ENCODE measurements around the gene GEN1.

The GEN1 gene, protein sequence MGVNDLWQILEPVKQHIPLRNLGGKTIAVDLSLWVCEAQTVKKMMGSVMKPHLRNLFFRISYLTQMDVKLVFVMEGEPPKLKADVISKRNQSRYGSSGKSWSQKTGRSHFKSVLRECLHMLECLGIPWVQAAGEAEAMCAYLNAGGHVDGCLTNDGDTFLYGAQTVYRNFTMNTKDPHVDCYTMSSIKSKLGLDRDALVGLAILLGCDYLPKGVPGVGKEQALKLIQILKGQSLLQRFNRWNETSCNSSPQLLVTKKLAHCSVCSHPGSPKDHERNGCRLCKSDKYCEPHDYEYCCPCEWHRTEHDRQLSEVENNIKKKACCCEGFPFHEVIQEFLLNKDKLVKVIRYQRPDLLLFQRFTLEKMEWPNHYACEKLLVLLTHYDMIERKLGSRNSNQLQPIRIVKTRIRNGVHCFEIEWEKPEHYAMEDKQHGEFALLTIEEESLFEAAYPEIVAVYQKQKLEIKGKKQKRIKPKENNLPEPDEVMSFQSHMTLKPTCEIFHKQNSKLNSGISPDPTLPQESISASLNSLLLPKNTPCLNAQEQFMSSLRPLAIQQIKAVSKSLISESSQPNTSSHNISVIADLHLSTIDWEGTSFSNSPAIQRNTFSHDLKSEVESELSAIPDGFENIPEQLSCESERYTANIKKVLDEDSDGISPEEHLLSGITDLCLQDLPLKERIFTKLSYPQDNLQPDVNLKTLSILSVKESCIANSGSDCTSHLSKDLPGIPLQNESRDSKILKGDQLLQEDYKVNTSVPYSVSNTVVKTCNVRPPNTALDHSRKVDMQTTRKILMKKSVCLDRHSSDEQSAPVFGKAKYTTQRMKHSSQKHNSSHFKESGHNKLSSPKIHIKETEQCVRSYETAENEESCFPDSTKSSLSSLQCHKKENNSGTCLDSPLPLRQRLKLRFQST

DNA sequence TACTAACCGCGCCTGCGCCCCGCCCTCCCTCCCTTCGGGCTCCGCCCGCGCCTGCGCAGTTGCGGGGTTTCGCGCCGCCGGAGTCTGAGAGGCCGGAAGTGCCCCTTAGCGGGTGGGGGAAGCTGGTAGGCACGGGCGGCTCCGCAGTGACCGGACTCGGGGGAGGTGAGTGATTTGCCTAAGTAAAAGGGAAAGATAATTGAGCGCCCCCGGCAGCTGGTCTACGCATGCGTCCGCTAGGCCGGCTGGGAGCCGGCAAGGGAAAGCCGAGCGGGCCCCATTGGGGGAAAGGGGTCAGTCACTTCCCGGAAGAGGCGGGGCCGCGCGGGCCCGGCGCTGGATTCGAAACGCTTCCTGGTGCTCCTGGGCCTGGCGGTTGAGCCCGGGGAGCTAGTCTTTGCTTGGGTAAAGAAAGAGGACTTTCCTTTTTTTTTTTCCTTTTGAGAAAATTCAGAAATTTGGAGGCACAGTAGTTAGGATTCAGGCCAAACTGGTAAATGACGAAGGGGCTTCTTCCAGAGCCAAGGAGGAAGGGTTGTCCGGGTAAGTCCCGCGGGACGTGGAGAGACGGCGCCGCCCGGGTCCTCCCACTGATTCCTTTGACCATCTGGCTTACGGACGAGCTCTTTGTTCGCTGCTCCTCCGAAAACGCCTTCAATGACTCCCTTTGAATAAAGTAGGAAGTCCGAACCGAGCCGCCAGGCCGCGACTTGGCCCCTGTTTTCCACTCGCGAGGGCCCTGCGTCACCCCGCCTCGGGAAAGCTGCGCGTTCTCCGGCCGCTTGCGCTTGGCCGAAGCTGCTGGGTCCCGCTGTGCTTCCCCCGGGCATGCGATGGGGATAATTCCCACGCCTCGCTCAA lies at the start of gene GEN1, which contains the start of gene SMC6:
TSS of gene GEN1 (plus strand) at position 336 of the 861 bp plus-strand sequence. CDS start 5,806 bp downstream, outside the sequence.
TSS of gene SMC6 (minus strand) at position 8 of the 861 bp plus-strand sequence. CDS start 7,864 bp downstream, outside the sequence.
- peak; percentile 86 for DNase-seq (ENCODE audit: low spot score)

DNA sequence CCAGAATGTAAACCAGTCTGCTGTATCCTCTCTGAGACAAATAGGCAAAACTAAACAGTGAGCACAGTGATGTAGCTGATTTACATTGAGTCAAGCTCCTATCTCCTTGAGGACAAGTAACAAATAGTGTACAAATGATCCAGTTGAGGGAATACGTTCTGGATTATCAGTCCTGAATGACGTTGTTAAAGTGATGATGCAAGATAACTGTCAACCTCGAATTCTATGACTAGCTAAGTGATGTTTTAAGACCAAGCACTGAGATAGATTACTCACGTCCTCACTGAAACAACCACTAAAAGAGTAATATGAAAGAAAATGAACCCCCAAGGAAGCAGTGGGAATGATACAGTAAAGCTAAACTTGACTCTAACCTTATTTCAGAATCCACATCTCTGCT lies 47.1 kb upstream of the GEN1 start:
- no peak for DNase-seq (ENCODE audit: low spot score)

DNA sequence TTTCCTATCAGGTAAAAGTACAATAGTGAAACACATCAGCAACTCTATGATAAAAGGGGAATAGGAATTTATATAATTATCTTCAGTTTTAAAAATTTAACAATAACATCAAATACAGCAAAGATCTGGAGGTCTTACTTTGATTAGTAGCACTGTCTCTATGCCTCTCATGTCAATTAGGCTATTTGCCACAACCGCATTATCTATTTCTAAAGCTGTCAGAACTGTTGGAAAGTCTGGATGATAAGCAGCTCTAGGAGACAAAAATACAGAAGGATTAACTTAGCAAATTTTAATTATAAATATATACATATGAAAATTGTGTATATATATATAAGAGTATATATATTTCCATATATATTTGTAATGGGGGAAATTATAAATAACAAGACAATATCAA lies 45.4 kb upstream of the GEN1 start:
- no peak for DNase-seq (ENCODE audit: low spot score)

DNA sequence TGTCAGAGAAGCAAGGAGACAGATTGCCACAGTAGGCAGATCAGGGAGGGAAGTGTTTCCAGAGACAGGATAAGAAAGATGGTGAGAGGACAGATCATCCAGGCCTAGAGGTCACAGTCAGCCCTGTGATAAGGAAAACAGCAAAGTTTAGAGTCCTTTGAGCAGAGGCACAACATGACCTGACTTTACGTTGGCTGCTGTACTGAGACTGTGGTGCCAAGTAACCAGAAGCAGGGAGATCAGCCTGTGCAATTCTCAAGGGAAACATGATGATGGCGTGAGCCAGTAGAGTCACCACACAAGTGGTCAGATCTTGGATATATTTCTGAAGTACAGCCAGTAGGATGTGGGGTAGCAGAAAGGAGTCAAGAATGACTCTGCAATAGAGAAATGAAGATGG lies 44.0 kb upstream of the GEN1 start:
- DNase-seq (ENCODE audit: low spot score): no peak

DNA sequence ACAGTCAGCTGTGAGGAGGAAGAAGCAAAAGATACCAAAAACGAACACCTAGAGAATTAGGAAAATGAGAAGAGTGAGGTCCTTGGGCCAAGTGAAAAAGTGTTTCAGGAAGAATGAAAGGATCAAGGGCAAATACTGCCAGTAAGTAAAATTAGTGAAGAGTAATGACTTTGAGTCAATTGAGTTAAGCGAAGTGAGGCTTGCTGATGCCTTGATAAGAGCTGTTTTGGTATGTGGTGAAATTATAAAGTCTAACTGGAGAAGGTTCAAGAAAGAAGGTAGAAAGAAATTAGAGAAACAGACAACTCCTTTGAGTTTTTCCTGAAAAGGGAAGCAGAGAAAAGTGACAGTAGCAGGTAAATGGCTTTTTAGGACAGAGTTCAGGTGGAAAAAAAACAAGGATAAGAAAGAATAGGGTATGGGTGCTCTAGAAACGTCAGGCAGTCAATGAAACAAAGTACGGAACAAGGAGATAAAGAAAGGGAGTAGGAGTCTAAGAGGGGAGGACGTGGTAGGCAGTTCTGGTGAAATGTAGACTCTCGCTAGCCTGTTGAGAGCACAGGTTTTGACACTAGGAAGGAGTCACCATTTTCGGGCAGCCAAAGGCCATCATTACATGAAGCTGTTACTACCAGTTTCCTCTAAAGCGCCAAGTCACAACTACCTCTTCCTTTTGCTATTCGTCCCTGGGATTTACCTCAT lies 43.2 kb upstream of the GEN1 start:
- DNase-seq (ENCODE audit: low spot score): no peak

DNA sequence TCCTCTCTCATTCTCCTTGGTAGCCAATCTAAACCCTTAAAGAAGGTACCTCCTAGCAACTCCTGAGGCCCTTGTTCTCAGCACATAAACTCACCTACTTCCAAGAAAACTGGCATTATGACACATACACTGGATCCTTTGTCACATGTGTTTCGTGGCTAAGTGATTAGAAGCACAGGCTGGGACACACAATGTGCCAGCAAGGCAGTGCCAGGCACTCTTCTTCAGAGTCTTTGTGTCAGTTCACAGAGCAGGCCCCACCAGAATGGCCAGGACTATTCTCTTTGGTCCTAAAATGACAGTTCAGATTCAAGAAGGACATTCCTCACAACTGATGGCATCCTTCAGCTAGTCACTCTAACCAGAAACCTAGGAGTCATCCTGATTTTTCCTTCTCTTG lies 40.6 kb upstream of the GEN1 start:
- peak; percentile 53 for DNase-seq (ENCODE audit: low spot score)

DNA sequence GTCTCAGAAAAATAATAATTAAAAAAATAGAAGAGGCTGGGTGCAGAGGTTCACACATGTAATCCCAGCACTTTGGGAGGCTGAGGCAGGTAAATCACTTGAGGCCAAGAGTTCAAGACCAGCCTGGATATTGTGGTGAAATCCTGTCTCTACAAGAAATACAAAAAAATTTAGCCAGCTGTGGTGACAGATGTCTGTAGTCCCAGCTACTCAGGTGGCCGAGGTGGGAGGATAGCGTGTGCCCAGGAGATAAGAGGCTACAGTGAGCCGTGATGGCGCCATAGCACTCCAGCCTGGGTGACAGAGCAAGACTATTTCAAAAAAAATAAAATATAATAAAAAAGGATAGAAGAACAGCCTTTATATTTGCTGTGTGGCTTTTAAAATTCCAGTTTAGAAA lies 36.3 kb upstream of the GEN1 start:
- no peak for DNase-seq (ENCODE audit: low spot score)

DNA sequence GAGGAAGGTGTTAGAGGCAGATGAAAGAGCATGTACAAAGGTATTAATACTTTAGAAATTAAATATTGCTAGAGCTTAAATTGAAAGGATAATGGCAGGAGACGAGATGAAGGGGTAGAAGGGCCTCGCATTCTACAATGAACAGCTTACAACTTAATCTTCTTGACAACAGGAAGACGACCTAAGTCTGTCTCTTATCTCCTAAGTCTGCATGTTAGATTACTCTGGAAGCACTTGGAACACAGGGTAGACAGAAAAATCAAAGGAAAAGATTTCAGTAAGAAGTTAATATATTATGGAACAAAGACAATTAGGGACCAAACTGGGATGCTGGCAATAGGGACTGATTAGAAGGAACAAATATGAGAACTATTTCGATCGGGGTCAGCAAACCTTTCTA lies 35.2 kb upstream of the GEN1 start:
- no peak for DNase-seq (ENCODE audit: low spot score)

DNA sequence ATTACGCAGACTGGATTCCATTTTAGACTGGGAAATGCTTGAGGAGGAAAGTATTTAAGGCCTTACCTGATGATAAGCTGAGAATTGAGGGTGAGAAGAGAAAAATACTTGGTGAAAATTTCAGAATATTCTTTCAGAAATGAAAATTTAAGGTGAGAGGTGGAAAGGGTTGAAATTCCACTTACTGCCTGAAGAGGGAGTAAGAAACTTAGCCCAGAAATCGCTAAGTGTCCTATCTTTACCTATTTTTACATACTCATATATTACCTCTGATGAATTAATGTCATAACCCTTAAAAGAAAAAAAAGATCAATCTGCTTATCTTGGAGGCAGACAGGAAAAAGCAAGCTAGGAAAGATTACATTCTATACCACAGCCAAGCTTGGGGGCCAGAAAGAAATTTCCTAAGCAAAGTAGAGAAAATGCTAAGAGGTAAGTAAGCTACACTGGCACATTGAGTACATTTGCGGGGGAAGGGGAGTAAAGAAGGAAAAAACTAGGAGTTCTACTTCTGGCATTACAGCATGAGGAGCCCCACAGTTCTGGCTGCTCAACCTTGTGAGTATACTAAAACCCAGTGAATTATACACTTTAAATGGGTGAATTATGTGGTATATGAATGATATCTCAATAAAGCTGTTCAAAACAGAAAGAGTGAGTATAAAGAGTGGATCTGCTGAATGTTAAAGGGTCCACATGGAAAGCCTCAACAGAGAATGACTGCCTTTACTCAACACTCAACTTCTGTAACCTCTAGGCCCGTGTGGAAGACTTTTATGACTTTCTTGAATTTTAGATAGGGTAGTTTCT lies 34.2 kb upstream of the GEN1 start:
- peak; percentile 11 for DNase-seq (ENCODE audit: low spot score)

DNA sequence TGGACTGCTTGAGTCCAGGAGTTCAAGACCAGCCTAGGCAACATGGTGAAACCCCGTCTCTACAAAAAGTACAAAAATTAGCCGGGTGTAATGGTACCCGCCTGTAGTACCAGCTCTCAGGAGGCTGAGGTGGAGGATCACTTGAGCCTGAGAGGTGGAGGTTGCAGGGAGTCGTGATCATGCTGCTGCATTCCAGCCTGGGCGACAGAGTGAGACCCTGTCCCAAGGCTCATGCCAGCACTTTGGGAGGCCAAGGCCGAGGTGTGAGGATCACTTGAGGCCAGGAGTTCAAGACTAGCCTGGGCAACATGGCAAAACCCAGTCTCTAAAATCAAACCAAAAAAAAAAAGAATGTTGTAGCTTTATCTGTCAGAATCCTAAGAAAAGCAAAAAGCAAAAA lies 25.7 kb upstream of the GEN1 start:
- DNase-seq (ENCODE audit: low spot score): no peak

DNA sequence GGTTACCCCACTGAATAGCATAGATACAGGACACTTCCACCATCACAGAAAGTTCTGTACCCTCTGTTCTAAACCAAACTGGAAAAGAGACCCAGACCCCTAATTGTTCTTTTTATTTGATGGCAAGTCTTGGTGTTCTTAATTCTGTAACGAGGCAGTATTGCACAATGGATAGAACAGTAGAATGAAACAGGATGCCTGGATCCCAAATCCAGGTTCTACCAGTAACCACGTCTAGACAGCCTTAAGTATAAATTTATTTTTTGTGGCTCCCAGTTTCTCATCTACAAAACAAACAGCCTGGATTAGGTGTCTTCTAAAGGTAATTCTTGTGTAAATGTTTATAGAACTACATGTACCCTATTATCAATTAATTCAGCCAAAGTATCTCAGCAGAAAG lies 24.1 kb upstream of the GEN1 start:
- DNase-seq (ENCODE audit: low spot score): no peak

DNA sequence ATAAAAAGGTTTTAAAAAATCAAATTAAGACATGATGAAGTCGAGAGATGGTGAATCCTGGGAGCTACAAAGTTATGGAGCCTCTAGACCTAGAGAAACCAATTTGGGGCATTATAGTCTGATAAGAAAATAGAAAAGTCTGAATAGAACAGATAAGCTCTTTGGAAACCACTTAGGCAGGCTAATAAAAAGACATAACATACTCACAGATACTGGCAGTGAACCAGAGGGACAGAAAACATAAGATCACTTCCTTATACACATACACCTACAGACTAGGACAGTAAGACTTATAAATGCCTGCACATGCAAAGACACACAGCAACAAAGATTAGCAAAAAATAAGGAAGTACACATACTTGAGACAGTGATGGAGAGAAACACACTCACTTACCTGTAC lies 20.3 kb upstream of the GEN1 start:
- DNase-seq (ENCODE audit: low spot score): no peak

DNA sequence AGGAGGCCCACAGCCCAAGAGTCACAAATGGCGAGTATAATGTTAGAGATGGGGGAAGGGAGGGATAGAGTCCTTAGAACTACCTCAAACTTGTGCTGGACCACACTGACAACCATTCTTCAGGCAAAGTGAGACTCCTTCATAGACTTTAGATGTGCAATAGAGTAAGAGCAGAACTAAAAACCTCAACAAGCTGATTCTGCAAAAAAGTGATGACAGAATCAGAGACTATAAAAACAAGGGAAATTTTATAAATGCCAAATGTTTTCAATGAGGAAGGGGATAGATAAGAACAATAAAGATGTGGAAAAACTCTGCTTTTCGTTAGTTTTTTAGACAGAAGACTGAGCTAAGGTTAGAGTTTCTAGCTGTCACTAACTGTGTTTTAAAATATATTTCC lies 18.1 kb upstream of the GEN1 start:
- no peak for DNase-seq (ENCODE audit: low spot score)

DNA sequence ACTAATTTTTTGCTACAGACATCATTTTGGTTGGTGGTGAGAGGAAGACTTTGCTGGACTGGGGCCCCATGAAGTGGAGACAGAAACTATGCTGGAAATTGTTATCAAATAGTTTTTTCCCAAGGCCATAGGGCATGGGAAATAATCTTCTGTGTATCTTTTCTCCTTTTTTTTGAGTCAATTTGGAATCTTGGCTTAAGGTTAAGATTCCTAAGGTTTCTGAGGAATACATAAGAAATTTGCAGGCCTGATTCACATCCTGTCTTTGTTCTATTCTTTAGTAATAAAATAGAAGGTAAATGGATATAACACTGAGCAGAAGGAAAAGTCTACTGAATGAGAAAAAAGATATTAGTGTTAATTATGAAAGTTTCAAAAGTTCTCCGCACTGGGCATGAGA lies 16.9 kb upstream of the GEN1 start:
- no peak for DNase-seq (ENCODE audit: low spot score)

DNA sequence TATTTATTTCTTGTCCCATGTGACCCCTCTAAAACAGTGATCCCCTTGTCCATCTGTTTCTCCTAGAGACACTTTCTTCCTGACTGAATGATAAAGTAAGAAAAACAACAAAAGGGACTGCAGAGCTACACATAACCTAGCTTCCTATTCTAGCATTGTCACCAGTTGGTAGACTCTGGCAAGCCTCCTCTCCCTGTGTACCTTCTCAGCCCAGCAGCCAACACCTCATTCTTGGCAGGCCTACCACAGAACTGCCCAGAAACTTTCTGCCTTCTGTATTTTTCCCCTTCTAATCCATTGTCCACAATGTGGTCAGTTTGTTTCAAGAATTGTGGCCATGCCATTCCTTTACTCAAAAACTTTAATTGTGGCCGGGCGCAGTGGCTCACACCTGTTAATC lies 13.7 kb upstream of the GEN1 start:
- DNase-seq (ENCODE audit: low spot score): no peak

DNA sequence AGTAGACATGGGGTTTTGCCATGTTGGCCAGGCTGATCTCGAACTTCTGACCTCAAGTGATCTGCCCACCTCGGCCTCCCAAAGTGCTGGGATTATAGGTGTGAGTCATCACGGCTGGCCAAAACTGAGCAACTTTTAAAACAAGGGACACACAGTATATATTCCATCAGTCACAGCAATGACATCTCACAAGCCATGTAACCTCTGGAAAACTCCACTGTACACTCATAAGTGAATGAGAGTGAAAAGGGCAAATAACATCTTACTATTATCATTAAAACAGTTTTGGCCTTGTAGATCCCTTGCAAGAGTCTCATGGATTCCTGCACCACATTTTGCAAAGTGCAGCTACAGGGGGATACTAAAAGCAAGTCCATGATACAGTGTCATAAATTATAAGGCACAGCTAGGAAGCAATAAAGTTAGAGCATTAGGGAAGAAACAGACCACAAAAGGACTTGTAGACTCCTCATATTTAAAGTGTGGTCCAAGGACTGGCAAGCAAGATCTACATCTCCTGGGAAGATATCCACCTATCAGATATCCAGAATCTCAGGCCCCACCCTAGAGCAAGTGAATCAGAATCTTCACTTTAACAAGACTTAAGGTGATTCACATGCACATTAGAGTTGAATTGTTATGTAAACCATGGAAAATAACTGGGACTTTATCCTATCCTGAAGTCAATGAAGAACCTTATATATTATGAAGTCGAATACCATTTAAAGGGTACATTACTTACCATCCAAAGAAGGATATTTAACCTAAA lies 6.1 kb upstream of the GEN1 start:
- DNase-seq (ENCODE audit: low spot score): no peak

DNA sequence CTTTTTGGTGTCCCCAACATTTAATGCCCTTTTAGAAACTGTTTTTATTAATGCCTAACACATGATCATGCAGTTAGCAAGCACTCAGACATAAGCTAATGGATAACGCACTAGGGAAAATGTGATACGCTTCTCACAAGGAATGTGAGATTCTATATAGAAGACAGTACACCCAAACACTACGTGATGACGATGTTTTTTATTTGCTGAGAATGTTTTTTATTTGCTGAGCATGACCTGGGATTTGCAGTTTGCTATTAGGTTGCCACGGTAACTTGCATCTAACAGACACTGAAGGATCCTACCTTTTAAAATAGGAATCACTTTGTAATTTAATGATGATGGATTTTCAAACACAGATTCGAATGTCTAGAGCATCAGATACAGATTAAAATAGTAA lies 5.2 kb upstream of the GEN1 start:
- no peak for DNase-seq (ENCODE audit: low spot score)

DNA sequence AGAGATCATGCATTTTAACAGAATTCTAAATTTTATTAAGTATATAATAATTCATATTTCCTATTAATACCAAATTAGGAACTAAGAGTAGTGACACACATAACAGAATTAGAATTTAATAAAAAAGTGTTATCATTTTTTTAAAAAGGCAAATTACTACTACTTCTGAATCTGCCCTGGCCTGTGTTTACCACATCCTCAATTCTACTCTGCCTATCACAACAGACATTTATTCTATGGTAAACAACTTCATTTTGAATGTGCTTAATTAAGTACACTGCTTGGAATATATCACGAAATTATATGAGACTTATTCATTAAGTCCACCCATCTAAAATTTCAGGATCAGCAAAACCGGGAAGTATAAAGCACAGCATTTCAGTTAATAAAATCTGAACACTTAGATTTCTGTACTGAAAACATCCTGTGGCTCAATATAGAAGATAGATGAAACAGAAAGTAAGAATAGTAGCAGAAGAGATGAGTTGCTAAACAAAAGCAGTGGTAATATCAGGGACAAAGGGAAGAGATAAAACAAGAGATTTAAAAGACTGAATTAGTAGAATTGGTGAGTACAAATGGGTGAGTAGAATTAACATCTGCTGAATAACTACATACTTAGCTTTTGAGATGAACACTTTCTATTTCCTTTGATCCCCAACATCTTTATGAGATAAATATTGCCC lies 4.0 kb upstream of the GEN1 start:
- no peak for DNase-seq (ENCODE audit: low spot score)

DNA sequence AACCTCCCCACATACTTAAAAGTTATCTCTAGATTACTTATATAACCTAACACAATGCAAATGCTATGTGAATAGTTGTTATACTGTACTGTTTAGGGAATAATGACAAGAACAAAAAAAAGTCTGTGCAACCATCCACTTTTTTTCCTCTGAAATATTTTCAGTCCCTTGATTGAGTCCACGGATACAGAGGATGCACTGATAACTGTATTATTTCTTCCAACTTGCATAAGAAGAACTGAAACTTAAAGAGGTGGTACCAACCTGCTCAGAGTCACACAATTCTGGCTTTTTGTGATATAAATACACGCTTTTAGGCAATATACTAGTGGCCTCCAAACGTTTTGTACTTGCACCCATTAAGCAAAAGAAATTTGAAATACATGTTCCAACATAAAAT lies 1.7 kb upstream of the GEN1 start:
- DNase-seq (ENCODE audit: low spot score): no peak

All from Ammon's horn (tissue), 1 donor.